ENCODE data around the gene PPP6R3. TPM values are rescaled to one million over a fixed set of nuclear protein-coding genes. Genes with fewer than 3 reads are reported as not detected.

Gene PPP6R3
- total and polyA plus RNA-seq, 10 of the 15 experiments (the other 5 are each of a cell fraction or from before 2014, with no cell fraction given): 12.4 to 123 (median 74.1) TPM

- FAIRE-seq (no peak), DNase-seq (ENCODE audit: low read depth, low spot score) (no peak), ATAC-seq (no peak)
- SMC1A ChIA-PET (ENCODE audit: uncharacterized antibody, unreplicated experiment): no interaction called here
- TF ChIP-seq NFYB (IDR thresholded peaks at IDR 0.05; ENCODE audit: insufficient read depth, low read depth, low read length) (no peak), BACH1 (IDR thresholded peaks at IDR 0.05; ENCODE audit: borderline replicate concordance) (no peak), ZBTB4 (CRISPR knock-in tag; IDR thresholded peaks at IDR 0.05) (no peak), ZNF622 (IDR thresholded peaks at IDR 0.05) (no peak), BMI1 (IDR thresholded peaks at IDR 0.05; ENCODE audit: borderline replicate concordance) (no peak), CREB1 (IDR thresholded peaks at IDR 0.05; ENCODE audit: low read depth) (no peak), EED (IDR thresholded peaks at IDR 0.05; ENCODE audit: low read depth) (no peak), DPF2 (IDR thresholded peaks at IDR 0.05) (no peak)
- POLR2A ChIA-PET: no interaction called here
- Histone ChIP-seq H3K4me1 (ENCODE audit: control insufficient read depth, insufficient read depth, low read length) (no peaks in the 10 kb centered on the region), H3K27me3 (replicated peaks in 1 of 2; ENCODE audit: control insufficient read depth in 2 of 2, insufficient read depth in 2 of 2, low read length in 1 of 2) (0 out of 4 replicates have a peak, but pooled peaks cover 0 to 2% of the 10 kb centered on the region in 2 experiments), H3K4me2 (ENCODE audit: control insufficient read depth, insufficient read depth) (no peak overlapping the region), H3K79me2 (ENCODE audit: control insufficient read depth, insufficient read depth, low read length) (no peaks in the 10 kb centered on the region), H3K36me3 (ENCODE audit: control insufficient read depth in 2 of 2, insufficient read depth in 2 of 2, low read length in 1 of 2) (no peaks in the 10 kb centered on the region), H2AFZ (ENCODE audit: control insufficient read depth, low read depth, low read length) (no peak overlapping the region), H3K27ac (ENCODE audit: control insufficient read depth, insufficient read depth) (no peak overlapping the region), H4K20me1 (ENCODE audit: control insufficient read depth, insufficient read depth) (no peaks in the 10 kb centered on the region), H3K4me3 (no peak overlapping the region), H3K9me3 (replicated peaks; ENCODE audit: control insufficient read depth, insufficient read depth, low read length) (no peaks in the 10 kb centered on the region; the same call in 2 of the 3 replicates), H3K9ac (ENCODE audit: control insufficient read depth, insufficient read depth, low read length) (no peak overlapping the region)
- BruUV-seq (replicated peaks): no TSS peak
- 47% methylated on average over 15 of the region's 15 CpGs for WGBS (ENCODE audit: insufficient coverage, insufficient replicate concordance, low lambda C conversion rate, missing lambda C conversion rate)
- CTCF ChIA-PET: no interaction called here
- in situ Hi-C loops (cut with MboI) (no loop called here), intact Hi-C loops (cut with micrococcal nuclease; ENCODE audit: unreplicated experiment) (no loop called here)
- RAD21 ChIA-PET (ENCODE audit: unreplicated experiment): no interaction called here
Measured at GRCh38 chr11:68641880-68642279, 181.3 kb downstream of the PPP6R3 start.
